Activated CD8-positive, alpha-beta memory T cell treated with anti-CD3 and anti-CD28 coated beads for 24 hours (primary cell): Measurements from ENCODE around the gene KLHDC3.
"Not testable (repeated sequence)": the region's sequence is repeated elsewhere in the genome, so short reads cannot be mapped to it uniquely, and the experiment has no call there.

Experiments used
- DNase-seq: peaks from one replicate; pipeline ENCODE4 v3.0.0-alpha.2; 2020

KLHDC3 gene

GRCh38 chr6:42988486-42989020, 25.5 kb upstream of the KLHDC3 start:
- no peak for DNase-seq

GRCh38 chr6:42989923-42990322, 24.1 kb upstream of the KLHDC3 start:
- DNase-seq: no peak

- DNase-seq: no peak
Measured at GRCh38 chr6:42993445-42993844, 20.6 kb upstream of the KLHDC3 start.

- DNase-seq: no peak
Measured at GRCh38 chr6:42996513-42996912, 17.5 kb upstream of the KLHDC3 start.

- not testable (repeated sequence) for DNase-seq
Measured at GRCh38 chr6:42998205-42998604, 15.8 kb upstream of the KLHDC3 start.

- no peak for DNase-seq
Measured at GRCh38 chr6:43001843-43002242, 12.2 kb upstream of the KLHDC3 start.

GRCh38 chr6:43005844-43006243, 8.2 kb upstream of the KLHDC3 start:
- DNase-seq: no peak

GRCh38 chr6:43006251-43006650, 7.8 kb upstream of the KLHDC3 start:
- no peak for DNase-seq

- no peak for DNase-seq
Measured at GRCh38 chr6:43007126-43007525, 6.9 kb upstream of the KLHDC3 start.

GRCh38 chr6:43009124-43009523, 4.9 kb upstream of the KLHDC3 start:
- DNase-seq: peak; percentile 63

- no peak for DNase-seq
Measured at GRCh38 chr6:43011207-43011606, 2.8 kb upstream of the KLHDC3 start.

- DNase-seq: no peak
Measured at GRCh38 chr6:43012364-43012763, 1.7 kb upstream of the KLHDC3 start.

- DNase-seq: no peak
Measured at GRCh38 chr6:43013097-43013842, 779 bp upstream of the KLHDC3 start.

- DNase-seq: no peak
Measured at GRCh38 chr6:43014434-43014909, 423 bp downstream of the KLHDC3 start.

- no peak for DNase-seq
Measured at GRCh38 chr6:43016176-43016942, 2.3 kb downstream of the KLHDC3 start.

GRCh38 chr6:43016943-43017334, 2.9 kb downstream of the KLHDC3 start:
- no peak for DNase-seq

- DNase-seq: no peak
Measured at GRCh38 chr6:43019152-43019551, 5.1 kb downstream of the KLHDC3 start.

GRCh38 chr6:43020052-43020705, 6.1 kb downstream of the KLHDC3 start:
- DNase-seq: no peak

- DNase-seq: no peak
Measured at GRCh38 chr6:43020847-43021246, 6.8 kb downstream of the KLHDC3 start.

GRCh38 chr6:43021270-43022047, 7.4 kb downstream of the KLHDC3 start, which contains the start of gene RRP36:
TSS of gene RRP36 (plus strand) at chr6:43021623. CDS start at chr6:43021655, 32 bp downstream.
- DNase-seq: peak; percentile 90

GRCh38 chr6:43024436-43024835, 10.4 kb downstream of the KLHDC3 start:
- DNase-seq: no peak

- DNase-seq: no peak
Measured at GRCh38 chr6:43026365-43026764, 12.3 kb downstream of the KLHDC3 start.
